Fibroblast of pulmonary artery (primary cell): ENCODE measurements around the gene PRKCE.

Source experiments
- DNase-seq: peaks from one replicate; pipeline ENCODE4 v3.0.0-alpha.2; 2010; ENCODE audit warnings: low read depth
- H3K4me3 ChIP-seq: replicated peaks from 2 replicates; pipeline ENCODE4 v1.5.1; 2011; ENCODE audit warnings: low read depth, mild to moderate bottlenecking, control low read depth, low read length, moderate library complexity
- CTCF ChIP-seq: IDR thresholded peaks from 2 replicates; pipeline ENCODE4 v1.5.1; 2011; ENCODE audit warnings: mild to moderate bottlenecking, control low read depth, low read length, inconsistent platforms; ENCODE audit errors: missing control alignments

PRKCE gene

DNA sequence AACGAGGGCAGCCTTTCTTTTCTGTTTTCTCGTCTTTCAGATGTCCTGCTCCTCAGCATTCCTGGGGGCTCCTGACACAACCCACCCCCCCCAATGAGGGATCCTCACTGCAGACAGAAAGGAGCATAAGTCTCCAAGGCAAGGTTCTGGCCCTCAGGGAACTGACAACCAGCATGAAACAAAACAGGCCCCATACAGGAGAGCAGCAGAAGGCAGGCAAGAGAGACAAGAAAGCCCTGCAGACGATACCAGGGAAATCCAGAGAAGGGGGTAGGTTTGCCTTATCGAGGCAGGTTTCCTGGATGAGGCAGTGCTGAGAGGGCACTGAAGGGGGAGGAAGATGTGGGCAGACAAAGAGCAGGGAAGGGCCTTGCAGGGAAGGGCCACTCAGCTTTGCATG is 541.9 kb downstream of the PRKCE start:
- no peak overlapping the region for H3K4me3 ChIP-seq
- no peak for TF ChIP-seq CTCF
- no peak for DNase-seq

DNA sequence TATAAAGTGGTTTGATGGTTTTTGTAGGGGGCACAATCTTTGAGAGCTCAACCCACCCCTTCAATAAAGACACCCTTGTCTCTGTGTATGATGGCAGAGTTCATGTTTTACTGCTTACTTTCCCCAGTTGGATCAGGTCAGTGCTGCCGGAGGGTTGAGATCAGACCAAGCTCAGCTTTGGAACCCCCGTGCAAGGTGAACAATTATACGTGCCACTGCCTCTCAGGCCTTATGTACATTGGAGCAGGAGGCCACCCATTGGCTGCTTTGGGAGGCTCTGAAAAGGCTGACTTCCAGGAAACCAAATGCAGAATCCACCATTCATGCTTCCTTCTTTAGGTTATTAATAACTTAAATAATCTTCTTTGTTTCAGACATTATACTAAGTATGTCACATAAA is 542.4 kb downstream of the PRKCE start:
- DNase-seq: no peak
- no peak for TF ChIP-seq CTCF
- no peak overlapping the region for H3K4me3 ChIP-seq

GRCh38 chr2:46194856-46195255 is 543.4 kb downstream of the PRKCE start:
- no peak for DNase-seq
- no peak for TF ChIP-seq CTCF
- H3K4me3 ChIP-seq: no peak overlapping the region

- DNase-seq: no peak
- no peak for TF ChIP-seq CTCF
- H3K4me3 ChIP-seq: no peak overlapping the region
Measured at GRCh38 chr2:46195819-46196218, 544.3 kb downstream of the PRKCE start.

DNA sequence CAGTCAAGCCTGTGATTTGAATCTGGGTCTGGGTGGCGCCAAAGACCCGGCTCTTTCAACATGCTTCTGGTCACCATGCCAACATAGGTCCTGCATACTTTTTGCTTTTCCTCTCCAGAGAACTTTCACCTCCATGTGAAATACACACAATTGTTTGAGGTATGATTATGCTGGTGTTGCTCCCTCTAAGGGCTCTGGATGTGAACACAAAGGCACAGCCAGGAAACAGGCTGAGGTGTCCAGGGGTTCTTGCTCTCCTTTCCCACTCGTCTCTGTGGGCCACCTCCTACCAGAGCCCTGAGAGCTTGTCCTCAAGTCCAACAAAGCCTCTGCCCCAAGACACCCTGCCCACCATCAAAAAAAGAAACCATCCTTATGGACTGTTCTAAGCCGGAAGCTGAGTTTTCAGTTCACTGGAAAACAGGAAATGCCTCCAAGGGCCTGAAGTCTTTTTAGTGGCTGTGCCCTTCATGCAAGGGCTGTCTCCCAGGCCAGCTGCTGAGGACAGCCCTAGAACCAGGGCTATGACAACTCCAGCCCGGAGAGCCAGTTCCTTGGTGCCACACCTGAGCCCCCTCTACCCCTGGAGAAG is 545.5 kb downstream of the PRKCE start:
- TF ChIP-seq CTCF: no peak
- DNase-seq: peak; percentile 37
- no peak overlapping the region for H3K4me3 ChIP-seq

GRCh38 chr2:46197672-46198071 is 546.2 kb downstream of the PRKCE start:
- no peak for DNase-seq
- H3K4me3 ChIP-seq: no peak overlapping the region
- no peak for TF ChIP-seq CTCF

- no peak for DNase-seq
- TF ChIP-seq CTCF: no peak
Measured at GRCh38 chr2:46198164-46198883, 546.8 kb downstream of the PRKCE start.

More at GRCh38 chr2:46198164-46198883, 546.8 kb downstream of the PRKCE start:
- H3K4me3 ChIP-seq: no peak overlapping the region
